Measurements from ENCODE around the gene RGS17. TPM values are rescaled to one million over a fixed set of nuclear protein-coding genes. Genes with fewer than 3 reads are reported as not detected.

RGS17 gene
- total RNA-seq, 1 experiment from 2014 or later, result 3.2 TPM

DNA sequence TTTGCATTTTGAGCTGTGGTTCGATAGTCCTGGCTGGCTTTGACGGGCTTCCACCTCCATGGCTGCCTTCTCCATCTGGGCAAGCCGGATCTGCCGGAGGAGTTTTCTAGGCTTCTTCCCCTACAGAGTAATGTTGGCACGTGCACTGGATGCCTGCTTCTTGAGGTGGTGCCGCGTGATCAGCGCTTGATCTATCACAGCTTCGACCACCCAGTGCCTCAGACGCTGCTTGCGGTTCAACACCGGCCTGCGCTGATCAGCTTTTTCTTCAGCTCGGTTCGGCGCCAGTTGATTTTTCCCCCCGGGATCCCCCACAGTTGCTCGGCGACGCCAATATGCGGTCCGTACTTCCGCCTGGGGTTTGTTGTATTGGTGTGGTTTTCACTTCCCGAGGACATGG lies 171.7 kb downstream of the RGS17 start:
- H3K23ac ChIP-seq (ENCODE audit: insufficient read length, low read depth, low read length), result no peak overlapping the region
- Mint-ChIP-seq H3K27me3 (ENCODE audit: low read depth) (peaks cover 2% of the 10 kb centered on the region; the same call in 1 of the 2 replicates), H3K36me3 (ENCODE audit: insufficient read depth in 1 of 3, low read depth in 3 of 3) (no peaks in the 10 kb centered on the region), H3K27ac (no peak overlapping the region; a peak in 1 of 7 replicates), H3K4me1 (peaks cover 0 to 2% of the 10 kb centered on the region in 2 experiments; a peak in 1 of 4 replicates), H3K4me3 (no peak overlapping the region), H3K9me3 (no peaks in the 10 kb centered on the region; a peak in 1 of 5 replicates)
- no peak overlapping the region for H2BK5ac ChIP-seq (ENCODE audit: insufficient read length, low read length)
- no peak overlapping the region for H3T11ph ChIP-seq (ENCODE audit: low read length)
- no peaks in the 10 kb centered on the region for H3K79me1 ChIP-seq (ENCODE audit: insufficient read depth, low read depth, low read length, poor library complexity, severe bottlenecking)
- no peak overlapping the region for H3K4ac ChIP-seq (ENCODE audit: low read depth, low read length)
- H2BK120ac ChIP-seq (ENCODE audit: low read depth, low read length, poor library complexity, severe bottlenecking), result no peak overlapping the region
- no peaks in the 10 kb centered on the region for H3K27me3 ChIP-seq (ENCODE audit: insufficient read depth, low read length)
- H3K18ac ChIP-seq (ENCODE audit: insufficient read length, low read depth, low read length), result no peak overlapping the region
- WGBS (ENCODE audit: extremely low coverage, insufficient read length, low lambda C conversion rate), result no CpG with 5 or more reads among the region's 24 CpGs
- no peak overlapping the region for H2AFZ ChIP-seq (ENCODE audit: low read length)
- DNase-seq, result no peak
- no peaks in the 10 kb centered on the region for H3K9me3 ChIP-seq (ENCODE audit: control insufficient read depth, low read depth, low read length)
- H4K20me1 ChIP-seq (ENCODE audit: control insufficient read depth, insufficient read depth, insufficient read length), result no peaks in the 10 kb centered on the region
- no peaks in the 10 kb centered on the region for H3K4me1 ChIP-seq (ENCODE audit: insufficient read depth, low read length)
- TF ChIP-seq, protein P1, sequence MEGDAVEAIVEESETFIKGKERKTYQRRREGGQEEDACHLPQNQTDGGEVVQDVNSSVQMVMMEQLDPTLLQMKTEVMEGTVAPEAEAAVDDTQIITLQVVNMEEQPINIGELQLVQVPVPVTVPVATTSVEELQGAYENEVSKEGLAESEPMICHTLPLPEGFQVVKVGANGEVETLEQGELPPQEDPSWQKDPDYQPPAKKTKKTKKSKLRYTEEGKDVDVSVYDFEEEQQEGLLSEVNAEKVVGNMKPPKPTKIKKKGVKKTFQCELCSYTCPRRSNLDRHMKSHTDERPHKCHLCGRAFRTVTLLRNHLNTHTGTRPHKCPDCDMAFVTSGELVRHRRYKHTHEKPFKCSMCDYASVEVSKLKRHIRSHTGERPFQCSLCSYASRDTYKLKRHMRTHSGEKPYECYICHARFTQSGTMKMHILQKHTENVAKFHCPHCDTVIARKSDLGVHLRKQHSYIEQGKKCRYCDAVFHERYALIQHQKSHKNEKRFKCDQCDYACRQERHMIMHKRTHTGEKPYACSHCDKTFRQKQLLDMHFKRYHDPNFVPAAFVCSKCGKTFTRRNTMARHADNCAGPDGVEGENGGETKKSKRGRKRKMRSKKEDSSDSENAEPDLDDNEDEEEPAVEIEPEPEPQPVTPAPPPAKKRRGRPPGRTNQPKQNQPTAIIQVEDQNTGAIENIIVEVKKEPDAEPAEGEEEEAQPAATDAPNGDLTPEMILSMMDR (conservative IDR thresholded peaks at IDR 0.05), result no peak
- H3K56ac ChIP-seq (ENCODE audit: insufficient read length, low read depth, low read length), result no peak overlapping the region
- no peak overlapping the region for H3K14ac ChIP-seq (ENCODE audit: insufficient read depth, low read length)
- H3K79me2 ChIP-seq (ENCODE audit: insufficient read depth, low read length), result no peaks in the 10 kb centered on the region
- no peak overlapping the region for H2BK20ac ChIP-seq (ENCODE audit: low read depth, low read length, poor library complexity, severe bottlenecking)
- H3K23me2 ChIP-seq (ENCODE audit: insufficient read length, low read depth, low read length, poor library complexity, severe bottlenecking), result no peaks in the 10 kb centered on the region
- no peak overlapping the region for H3K27ac ChIP-seq (ENCODE audit: insufficient read length, low read depth, low read length)
- H4K8ac ChIP-seq (replicated peaks; ENCODE audit: insufficient read length, low read depth, low read length), result no peak overlapping the region
- H2AK5ac ChIP-seq (ENCODE audit: insufficient read length, low read length), result no peak overlapping the region
- H3K9ac ChIP-seq (ENCODE audit: extremely low read depth, insufficient read length, low read length), result no peak overlapping the region
- no peak overlapping the region for H4K91ac ChIP-seq (ENCODE audit: insufficient read length, low read depth, low read length)
- H2BK15ac ChIP-seq (ENCODE audit: low read depth, low read length), result no peak overlapping the region
- H2BK12ac ChIP-seq (ENCODE audit: insufficient read length, low read depth, low read length), result no peak overlapping the region
- no peak overlapping the region for H3K4me2 ChIP-seq (ENCODE audit: insufficient read depth, insufficient read length, low read length)
- no peak overlapping the region for H4K5ac ChIP-seq (ENCODE audit: insufficient read length, low read depth, low read length)
